ENCODE results near the gene CHCHD6. TPM values are rescaled to one million over a fixed set of nuclear protein-coding genes. Genes with fewer than 3 reads are reported as not detected.

Gene CHCHD6
- total RNA-seq, 2 donors from 2014 or later = 9.9 to 15.5 TPM

- Mint-ChIP-seq H3K4me1 (ENCODE audit: low read depth) (no peaks in the 10 kb centered on the region), H3K4me3 (no peak overlapping the region), H3K9me3 (peaks cover 4 to 6% of the 10 kb centered on the region in 2 donors), H3K27ac (no peak overlapping the region), H3K36me3 (ENCODE audit: insufficient read depth in 2 of 2) (peaks cover 5 to 8% of the 10 kb centered on the region in 2 donors), H3K27me3 (ENCODE audit: low read depth) (no peaks in the 10 kb centered on the region)
- no peak for ATAC-seq (replicated peaks in 1 of 2)
- no peak for DNase-seq
Observed at GRCh38 chr3:126723801-126724200, 19.8 kb downstream of the CHCHD6 start.

- Mint-ChIP-seq H3K27me3 (ENCODE audit: low read depth) (no peaks in the 10 kb centered on the region), H3K36me3 (ENCODE audit: insufficient read depth in 2 of 2) (peaks cover 5 to 8% of the 10 kb centered on the region in 2 donors), H3K4me3 (no peak overlapping the region), H3K4me1 (ENCODE audit: low read depth) (no peaks in the 10 kb centered on the region), H3K9me3 (peaks cover 4 to 6% of the 10 kb centered on the region in 2 donors), H3K27ac (no peak overlapping the region)
- DNase-seq (no peak), ATAC-seq (replicated peaks in 1 of 2) (no peak)
Observed at GRCh38 chr3:126728680-126729079, 24.6 kb downstream of the CHCHD6 start.

- DNase-seq (no peak), ATAC-seq (replicated peaks in 1 of 2) (no peak)
- no peaks in the 10 kb centered on the region for H3K9me3 Mint-ChIP-seq
- H3K27me3 Mint-ChIP-seq (ENCODE audit: low read depth) = no peaks in the 10 kb centered on the region
- no peak overlapping the region for H3K4me3 Mint-ChIP-seq
- H3K36me3 Mint-ChIP-seq (ENCODE audit: insufficient read depth in 2 of 2) = peaks cover 3 to 4% of the 10 kb centered on the region in 2 donors
- H3K27ac Mint-ChIP-seq = no peak overlapping the region
- H3K4me1 Mint-ChIP-seq (ENCODE audit: low read depth) = no peaks in the 10 kb centered on the region
Observed at GRCh38 chr3:126730376-126730775, 26.3 kb downstream of the CHCHD6 start.

- no peak overlapping the region for H3K27ac Mint-ChIP-seq
- ATAC-seq (replicated peaks in 1 of 2) (no peak), DNase-seq (no peak)
- H3K4me1 Mint-ChIP-seq (ENCODE audit: low read depth) = no peaks in the 10 kb centered on the region
- peaks cover 3 to 5% of the 10 kb centered on the region in 2 donors for H3K36me3 Mint-ChIP-seq (ENCODE audit: insufficient read depth in 2 of 2)
- H3K4me3 Mint-ChIP-seq = no peak overlapping the region
- H3K9me3 Mint-ChIP-seq = no peaks in the 10 kb centered on the region
- H3K27me3 Mint-ChIP-seq (ENCODE audit: low read depth) = no peaks in the 10 kb centered on the region
Observed at GRCh38 chr3:126731044-126731443, 27.0 kb downstream of the CHCHD6 start.

- no peak overlapping the region for H3K27ac Mint-ChIP-seq
- H3K36me3 Mint-ChIP-seq (ENCODE audit: insufficient read depth in 2 of 2) = peaks cover 8 to 9% of the 10 kb centered on the region in 2 donors
- no peaks in the 10 kb centered on the region for H3K9me3 Mint-ChIP-seq
- no peak for DNase-seq
- H3K27me3 Mint-ChIP-seq (ENCODE audit: low read depth) = no peaks in the 10 kb centered on the region
- H3K4me3 Mint-ChIP-seq = no peak overlapping the region
- no peak for ATAC-seq (replicated peaks in 1 of 2)
- no peaks in the 10 kb centered on the region for H3K4me1 Mint-ChIP-seq (ENCODE audit: low read depth)
Observed at GRCh38 chr3:126732281-126733060, 28.4 kb downstream of the CHCHD6 start.

- H3K4me1 Mint-ChIP-seq (ENCODE audit: low read depth) = no peaks in the 10 kb centered on the region
- no peaks in the 10 kb centered on the region for H3K9me3 Mint-ChIP-seq
- H3K27me3 Mint-ChIP-seq (ENCODE audit: low read depth) = no peaks in the 10 kb centered on the region
- no peak overlapping the region for H3K27ac Mint-ChIP-seq
- H3K36me3 Mint-ChIP-seq (ENCODE audit: insufficient read depth in 2 of 2) = peaks cover 9 to 13% of the 10 kb centered on the region in 2 donors
- H3K4me3 Mint-ChIP-seq = no peak overlapping the region
- DNase-seq (no peak), ATAC-seq (replicated peaks in 1 of 2) (no peak)
Observed at GRCh38 chr3:126733061-126733430, 29.0 kb downstream of the CHCHD6 start.

GRCh38 chr3:126734106-126734723, 30.2 kb downstream of the CHCHD6 start:
- Mint-ChIP-seq H3K27ac (no peak overlapping the region), H3K4me1 (ENCODE audit: low read depth) (no peaks in the 10 kb centered on the region), H3K4me3 (no peak overlapping the region), H3K9me3 (no peaks in the 10 kb centered on the region), H3K36me3 (ENCODE audit: insufficient read depth in 2 of 2) (peaks cover 13 to 18% of the 10 kb centered on the region in 2 donors), H3K27me3 (ENCODE audit: low read depth) (no peaks in the 10 kb centered on the region)
- ATAC-seq (replicated peaks in 1 of 2) = no peak
- no peak for DNase-seq

- H3K36me3 Mint-ChIP-seq (ENCODE audit: insufficient read depth in 2 of 2) = peaks cover 18 to 21% of the 10 kb centered on the region in 2 donors
- H3K27ac Mint-ChIP-seq = no peak overlapping the region
- no peak for ATAC-seq (replicated peaks in 1 of 2)
- H3K4me3 Mint-ChIP-seq = no peak overlapping the region
- no peaks in the 10 kb centered on the region for H3K27me3 Mint-ChIP-seq (ENCODE audit: low read depth)
- H3K4me1 Mint-ChIP-seq (ENCODE audit: low read depth) = no peaks in the 10 kb centered on the region
- DNase-seq = no peak
- peaks cover 3% of the 10 kb centered on the region in 2 donors for H3K9me3 Mint-ChIP-seq
Observed at GRCh38 chr3:126737527-126737926, 33.5 kb downstream of the CHCHD6 start.

GRCh38 chr3:126742057-126742456, 38.0 kb downstream of the CHCHD6 start:
- peaks cover 3% of the 10 kb centered on the region in 2 donors for H3K9me3 Mint-ChIP-seq
- no peak for DNase-seq

GRCh38 chr3:126743350-126743749, 39.3 kb downstream of the CHCHD6 start:
- H3K36me3 Mint-ChIP-seq (ENCODE audit: insufficient read depth in 2 of 2) = peaks cover 7 to 10% of the 10 kb centered on the region in 2 donors
- H3K27ac Mint-ChIP-seq = no peak overlapping the region
- no peak for DNase-seq
- H3K9me3 Mint-ChIP-seq = peaks cover 3% of the 10 kb centered on the region in 2 donors
- ATAC-seq (replicated peaks in 1 of 2) = no peak
- H3K4me3 Mint-ChIP-seq = no peak overlapping the region
- H3K4me1 Mint-ChIP-seq (ENCODE audit: low read depth) = no peaks in the 10 kb centered on the region
- H3K27me3 Mint-ChIP-seq (ENCODE audit: low read depth) = no peaks in the 10 kb centered on the region

More at GRCh38 chr3:126742057-126742456, 38.0 kb downstream of the CHCHD6 start:
- H3K4me1 Mint-ChIP-seq (ENCODE audit: low read depth) = no peaks in the 10 kb centered on the region
- peaks cover 11 to 14% of the 10 kb centered on the region in 2 donors for H3K36me3 Mint-ChIP-seq (ENCODE audit: insufficient read depth in 2 of 2)
- ATAC-seq (replicated peaks in 1 of 2) = no peak
- no peak overlapping the region for H3K27ac Mint-ChIP-seq
- H3K27me3 Mint-ChIP-seq (ENCODE audit: low read depth) = no peaks in the 10 kb centered on the region
- no peak overlapping the region for H3K4me3 Mint-ChIP-seq

GRCh38 chr3:126743781-126744180, 39.7 kb downstream of the CHCHD6 start:
- Mint-ChIP-seq H3K27ac (no peak overlapping the region), H3K4me1 (ENCODE audit: low read depth) (no peaks in the 10 kb centered on the region), H3K4me3 (no peak overlapping the region), H3K27me3 (ENCODE audit: low read depth) (no peaks in the 10 kb centered on the region), H3K36me3 (ENCODE audit: insufficient read depth in 2 of 2) (peaks cover 5 to 9% of the 10 kb centered on the region in 2 donors), H3K9me3 (peaks cover 3% of the 10 kb centered on the region in 2 donors)
- no peak for DNase-seq
- ATAC-seq (replicated peaks in 1 of 2) = no peak

- Mint-ChIP-seq H3K4me3 (no peak overlapping the region), H3K27ac (no peak overlapping the region), H3K4me1 (ENCODE audit: low read depth) (no peaks in the 10 kb centered on the region), H3K36me3 (ENCODE audit: insufficient read depth in 2 of 2) (peaks cover 0 to 2% of the 10 kb centered on the region in 2 donors), H3K9me3 (no peaks in the 10 kb centered on the region), H3K27me3 (ENCODE audit: low read depth) (no peaks in the 10 kb centered on the region)
- DNase-seq = no peak
- ATAC-seq (replicated peaks in 1 of 2) = no peak
Observed at GRCh38 chr3:126745760-126746394, 41.8 kb downstream of the CHCHD6 start.

- DNase-seq (no peak), ATAC-seq (replicated peaks in 1 of 2) (no peak)
- H3K27ac Mint-ChIP-seq = no peak overlapping the region
- H3K4me3 Mint-ChIP-seq = no peak overlapping the region
- no peaks in the 10 kb centered on the region for H3K4me1 Mint-ChIP-seq (ENCODE audit: low read depth)
- peaks cover 0 to 2% of the 10 kb centered on the region in 2 donors for H3K36me3 Mint-ChIP-seq (ENCODE audit: insufficient read depth in 2 of 2)
- H3K27me3 Mint-ChIP-seq (ENCODE audit: low read depth) = no peaks in the 10 kb centered on the region
- no peaks in the 10 kb centered on the region for H3K9me3 Mint-ChIP-seq
Observed at GRCh38 chr3:126746395-126747177, 42.5 kb downstream of the CHCHD6 start.
